ENCODE measurements around the gene SLC29A4.
"Not testable (repeated sequence)": the region's sequence is repeated elsewhere in the genome, so short reads cannot be mapped to it uniquely, and the experiment has no call there.

The SLC29A4 gene

GRCh38 chr7:5323800-5324781, 41.3 kb downstream of the SLC29A4 start:
- DNase-seq (ENCODE audit: low read depth in 2 of 2) = not testable (repeated sequence)

GRCh38 chr7:5324961-5325360, 42.2 kb downstream of the SLC29A4 start:
- no peak for DNase-seq (ENCODE audit: low read depth in 2 of 2)

- no peak for DNase-seq (ENCODE audit: low read depth in 2 of 2)
Measured at GRCh38 chr7:5330288-5330687, 47.5 kb downstream of the SLC29A4 start.

GRCh38 chr7:5332579-5332978, 49.8 kb downstream of the SLC29A4 start:
- no peak for DNase-seq (ENCODE audit: low read depth in 2 of 2)

- no peak for DNase-seq (ENCODE audit: low read depth in 2 of 2)
Measured at GRCh38 chr7:5333121-5334045, 50.6 kb downstream of the SLC29A4 start.

- no peak for DNase-seq (ENCODE audit: low read depth in 2 of 2)
Measured at GRCh38 chr7:5334671-5335070, 51.9 kb downstream of the SLC29A4 start.

GRCh38 chr7:5337047-5337446, 54.3 kb downstream of the SLC29A4 start:
- DNase-seq (ENCODE audit: low read depth in 2 of 2) = no peak

- no peak for DNase-seq (ENCODE audit: low read depth in 2 of 2)
Measured at GRCh38 chr7:5339955-5340354, 57.2 kb downstream of the SLC29A4 start.

GRCh38 chr7:5342631-5343030, 59.9 kb downstream of the SLC29A4 start:
- no peak for DNase-seq (ENCODE audit: low read depth in 2 of 2)

- DNase-seq (ENCODE audit: low read depth in 2 of 2) = no peak
Measured at GRCh38 chr7:5343884-5344283, 61.1 kb downstream of the SLC29A4 start.

GRCh38 chr7:5344342-5344741, 61.6 kb downstream of the SLC29A4 start:
- DNase-seq (ENCODE audit: low read depth in 2 of 2) = no peak

GRCh38 chr7:5345171-5345570, 62.4 kb downstream of the SLC29A4 start:
- no peak for DNase-seq (ENCODE audit: low read depth in 2 of 2)

- DNase-seq (ENCODE audit: low read depth in 2 of 2) = no peak
Measured at GRCh38 chr7:5345671-5346070, 62.9 kb downstream of the SLC29A4 start.

GRCh38 chr7:5348134-5349004, 65.6 kb downstream of the SLC29A4 start:
- no peak for DNase-seq (ENCODE audit: low read depth in 2 of 2)

GRCh38 chr7:5349005-5349380, 66.2 kb downstream of the SLC29A4 start:
- no peak for DNase-seq (ENCODE audit: low read depth in 2 of 2)

GRCh38 chr7:5349437-5350173, 66.9 kb downstream of the SLC29A4 start:
- DNase-seq (ENCODE audit: low read depth in 2 of 2) = no peak

- no peak for DNase-seq (ENCODE audit: low read depth in 2 of 2)
Measured at GRCh38 chr7:5350174-5350463, 67.4 kb downstream of the SLC29A4 start.

GRCh38 chr7:5350600-5351385, 68.0 kb downstream of the SLC29A4 start:
- no peak for DNase-seq (ENCODE audit: low read depth in 2 of 2)

- no peak for DNase-seq (ENCODE audit: low read depth in 2 of 2)
Measured at GRCh38 chr7:5351507-5352265, 68.9 kb downstream of the SLC29A4 start.
